Astrocyte (in vitro differentiated cells and primary cell): ENCODE results near the gene VPS39. TPM values are rescaled to one million over a fixed set of nuclear protein-coding genes. Genes with fewer than 3 reads are reported as not detected.

ENCODE experiments used
- DNase-seq: peaks from one replicate; pipeline ENCODE4 v3.0.0-alpha.2; 2010; ENCODE audit warnings: low read depth
- FAIRE-seq: peaks from 2 replicates; lab custom pipeline; 2011; peaks lifted over from hg19 to GRCh38; lab: Jason Lieb, UNC
- H2AFZ ChIP-seq: 2 replicates; pipeline ENCODE4 v1.6.0; 2012; ENCODE audit warnings: low read depth, low read length, inconsistent platforms
- H3K27ac ChIP-seq: 2 replicates; pipeline ENCODE4 v1.5.1; 2011; ENCODE audit warnings: low read depth, low read length, inconsistent platforms
- H3K27me3 ChIP-seq: 2 replicates; pipeline ENCODE4 v1.6.0; 2011; ENCODE audit warnings: low read length, inconsistent platforms; ENCODE audit not compliant: insufficient read depth
- H3K36me3 ChIP-seq: 2 replicates; pipeline ENCODE4 v1.5.1; 2011; ENCODE audit warnings: low read length, inconsistent platforms; ENCODE audit not compliant: insufficient read depth
- H3K4me1 ChIP-seq: 2 replicates; pipeline ENCODE4 v1.5.1; 2011; ENCODE audit warnings: low read length, inconsistent platforms; ENCODE audit not compliant: insufficient read depth
- H3K4me2 ChIP-seq: 2 replicates; pipeline ENCODE4 v1.6.0; 2012; ENCODE audit warnings: low read length, inconsistent platforms
- H3K4me3 ChIP-seq: 2 replicates; pipeline ENCODE4 v1.5.1; 2011; ENCODE audit warnings: low read depth, mild to moderate bottlenecking, low read length, inconsistent platforms; ENCODE audit not compliant: insufficient read depth
- H3K79me2 ChIP-seq: 2 replicates; pipeline ENCODE4 v1.6.0; 2012; ENCODE audit warnings: mild to moderate bottlenecking, low read length, inconsistent platforms; ENCODE audit not compliant: insufficient read depth
- H3K9ac ChIP-seq: 2 replicates; pipeline ENCODE4 v1.6.0; 2012; ENCODE audit warnings: mild to moderate bottlenecking, low read length, inconsistent platforms
- H3K9me3 ChIP-seq: 2 replicates; pipeline ENCODE4 v1.5.1; 2012; ENCODE audit warnings: low read depth, mild to moderate bottlenecking, low read length, inconsistent platforms; ENCODE audit not compliant: insufficient read depth
- H4K20me1 ChIP-seq: 2 replicates; pipeline ENCODE4 v1.6.0; 2012; ENCODE audit warnings: low read length, inconsistent platforms; ENCODE audit not compliant: insufficient read depth
- H3K27ac Mint-ChIP-seq: one replicate; pipeline ENCODE4 v1.8.0; 2021; ENCODE audit warnings: mild to moderate bottlenecking, mixed read lengths; ENCODE audit not compliant: unreplicated experiment
- H3K27me3 Mint-ChIP-seq: one replicate; pipeline ENCODE4 v1.8.0; 2021; ENCODE audit warnings: low read depth, mixed read lengths; ENCODE audit not compliant: unreplicated experiment
- H3K36me3 Mint-ChIP-seq: one replicate; pipeline ENCODE4 v1.8.0; 2021; ENCODE audit warnings: low read depth, mixed read lengths; ENCODE audit not compliant: unreplicated experiment
- H3K4me1 Mint-ChIP-seq: one replicate; pipeline ENCODE4 v1.8.0; 2021; ENCODE audit warnings: low read depth, mixed read lengths; ENCODE audit not compliant: unreplicated experiment
- H3K4me3 Mint-ChIP-seq: one replicate; pipeline ENCODE4 v1.8.0; 2021; ENCODE audit warnings: mild to moderate bottlenecking, moderate library complexity, mixed read lengths; ENCODE audit not compliant: unreplicated experiment
- H3K9me3 Mint-ChIP-seq: one replicate; pipeline ENCODE4 v1.8.0; 2021; ENCODE audit warnings: mild to moderate bottlenecking, mixed read lengths; ENCODE audit not compliant: unreplicated experiment
- CTCF ChIP-seq: IDR thresholded peaks from 2 replicates; pipeline ENCODE4 v1.5.1; 2011; ENCODE audit warnings: low read depth, mild to moderate bottlenecking, inconsistent platforms, low read length, moderate library complexity; ENCODE audit not compliant: insufficient read depth
- EZH2 ChIP-seq: IDR thresholded peaks from 2 replicates; pipeline ENCODE4 v1.6.1; 2012; ENCODE audit warnings: mild to moderate bottlenecking, low read length, inconsistent platforms; ENCODE audit not compliant: insufficient read depth
- total RNA-seq: library from RNA; stranded (reverse); gene quantifications from 2 replicates; pipeline ENCODE4 v1.2.1, GENCODE V29; 2021

The VPS39 gene
- total RNA-seq, 1 donor from 2014 or later, result 60.6 TPM

GRCh38 chr15:42215913-42216829 lies 8.1 kb upstream of the VPS39 start:
- no peaks in the 10 kb centered on the region for H3K27me3 Mint-ChIP-seq
- peaks cover 57% of the 10 kb centered on the region for H3K36me3 ChIP-seq
- H3K36me3 Mint-ChIP-seq, result peaks cover 6% of the 10 kb centered on the region
- peaks cover 3% of the 10 kb centered on the region for H3K79me2 ChIP-seq
- no peaks in the 10 kb centered on the region for H3K9me3 Mint-ChIP-seq
- TF ChIP-seq CTCF (no peak), EZH2 (no peak)
- no peak for DNase-seq
- H3K4me3 ChIP-seq, result no peak overlapping the region
- H3K9ac ChIP-seq, result no peak overlapping the region
- H3K9me3 ChIP-seq, result no peaks in the 10 kb centered on the region
- no peak overlapping the region for H3K4me3 Mint-ChIP-seq
- no peaks in the 10 kb centered on the region for H3K27me3 ChIP-seq
- FAIRE-seq, result peak; percentile 39
- H2AFZ ChIP-seq, result no peak overlapping the region
- H4K20me1 ChIP-seq, result peaks cover 10% of the 10 kb centered on the region
- no peaks in the 10 kb centered on the region for H3K4me1 ChIP-seq
- no peak overlapping the region for H3K27ac Mint-ChIP-seq
- H3K27ac ChIP-seq, result no peak overlapping the region
- no peak overlapping the region for H3K4me2 ChIP-seq
- H3K4me1 Mint-ChIP-seq, result no peaks in the 10 kb centered on the region

- Mint-ChIP-seq H3K4me1 (no peaks in the 10 kb centered on the region), H3K27me3 (no peaks in the 10 kb centered on the region), H3K36me3 (peaks cover 3% of the 10 kb centered on the region), H3K9me3 (no peaks in the 10 kb centered on the region), H3K4me3 (no peak overlapping the region), H3K27ac (no peak overlapping the region)
- no peak overlapping the region for H2AFZ ChIP-seq
- H3K4me2 ChIP-seq, result no peak overlapping the region
- FAIRE-seq (no peak), DNase-seq (no peak)
- H3K79me2 ChIP-seq, result peaks cover 3% of the 10 kb centered on the region
- H3K9ac ChIP-seq, result no peak overlapping the region
- H3K4me1 ChIP-seq, result no peaks in the 10 kb centered on the region
- TF ChIP-seq EZH2, result no peak
- no peaks in the 10 kb centered on the region for H3K27me3 ChIP-seq
- H3K36me3 ChIP-seq, result peaks cover 63% of the 10 kb centered on the region
- no peak overlapping the region for H3K27ac ChIP-seq
- no peak overlapping the region for H3K4me3 ChIP-seq
- H3K9me3 ChIP-seq, result no peaks in the 10 kb centered on the region
- peaks cover 10% of the 10 kb centered on the region for H4K20me1 ChIP-seq
Observed at GRCh38 chr15:42214600-42214999, 6.5 kb upstream of the VPS39 start.

- no peaks in the 10 kb centered on the region for H3K36me3 Mint-ChIP-seq
- H3K9me3 ChIP-seq, result no peaks in the 10 kb centered on the region
- no peak overlapping the region for H2AFZ ChIP-seq
- FAIRE-seq, result no peak
- peaks cover 53% of the 10 kb centered on the region for H3K36me3 ChIP-seq
- TF ChIP-seq EZH2 (no peak), CTCF (no peak)
- no peaks in the 10 kb centered on the region for H3K27me3 ChIP-seq
- no peak overlapping the region for H3K27ac Mint-ChIP-seq
- H4K20me1 ChIP-seq, result peaks cover 10% of the 10 kb centered on the region
- H3K4me1 ChIP-seq, result no peaks in the 10 kb centered on the region
- no peak overlapping the region for H3K4me3 Mint-ChIP-seq
- H3K27ac ChIP-seq, result no peak overlapping the region
- H3K4me3 ChIP-seq, result no peak overlapping the region
- H3K27me3 Mint-ChIP-seq, result no peaks in the 10 kb centered on the region
- no peak overlapping the region for H3K9ac ChIP-seq
- no peak for DNase-seq
- no peaks in the 10 kb centered on the region for H3K9me3 Mint-ChIP-seq
- no peak overlapping the region for H3K4me2 ChIP-seq
- peaks cover 3% of the 10 kb centered on the region for H3K79me2 ChIP-seq
- H3K4me1 Mint-ChIP-seq, result no peaks in the 10 kb centered on the region
Observed at GRCh38 chr15:42213511-42213910, 5.4 kb upstream of the VPS39 start.
